ENCODE data around the gene FTL.

The FTL gene

DNA sequence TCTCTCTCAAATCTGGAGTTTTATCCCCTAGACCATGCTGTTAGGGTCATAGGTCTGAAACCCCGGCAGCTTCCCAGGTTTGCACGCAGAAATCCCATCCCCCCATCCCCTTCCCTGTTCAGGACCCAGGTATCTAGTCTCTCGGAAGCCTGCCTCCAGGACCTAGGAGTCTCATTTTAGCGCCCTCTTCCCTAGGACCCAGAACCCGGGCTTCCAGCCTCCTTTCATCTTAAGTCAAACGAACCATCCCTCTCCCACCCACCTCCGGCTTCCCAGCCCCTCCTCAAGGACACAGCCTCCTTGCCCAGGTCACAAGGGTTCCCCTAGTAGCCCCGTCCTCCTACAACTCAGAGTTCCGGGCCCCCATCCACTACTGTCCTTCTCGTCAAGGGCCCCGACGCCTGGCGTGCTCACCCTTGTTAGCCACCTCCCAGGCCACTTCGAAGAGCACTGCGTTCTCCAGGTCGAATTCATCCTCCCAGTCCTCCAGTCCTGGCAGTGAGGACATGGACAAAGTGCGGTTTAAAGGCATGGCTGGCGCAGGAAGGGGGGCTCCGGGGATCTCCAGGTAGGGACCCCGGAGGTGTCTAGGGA lies 27.6 kb downstream of the FTL start:
- no peak for DNase-seq

- DNase-seq = peak; percentile 99
Observed at GRCh38 chr19:48993175-48994034, 28.3 kb downstream of the FTL start, which contains the start of the genes GYS1 and RUVBL2. Gene GYS1, minus strand, starts transcription at chr19:48993309. Its CDS starts 197 bp downstream, at chr19:48993112. Gene RUVBL2, plus strand, starts transcription at chr19:48993887. Its CDS starts 25 bp downstream, at chr19:48993912.

DNA sequence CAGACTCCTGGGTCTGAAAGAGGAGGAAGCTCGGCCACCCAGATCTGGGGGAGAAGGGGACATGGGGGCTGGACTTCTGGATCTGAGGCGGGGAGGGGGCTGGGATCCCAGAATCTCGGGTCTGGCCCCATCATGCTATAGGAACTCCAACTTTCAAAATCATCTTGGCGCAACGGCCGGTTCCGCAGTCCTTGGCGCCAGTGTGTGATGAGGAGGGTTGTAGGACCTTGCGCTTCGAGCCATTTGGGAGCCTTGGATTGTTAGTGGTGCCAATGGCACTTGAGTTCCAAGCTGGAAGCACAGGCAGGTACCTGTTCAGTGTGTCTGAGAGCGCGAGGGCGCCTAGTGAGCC lies 28.9 kb downstream of the FTL start:
- DNase-seq = no peak

- DNase-seq = peak; percentile 53
Observed at GRCh38 chr19:48997972-48998371, 32.9 kb downstream of the FTL start.

DNA sequence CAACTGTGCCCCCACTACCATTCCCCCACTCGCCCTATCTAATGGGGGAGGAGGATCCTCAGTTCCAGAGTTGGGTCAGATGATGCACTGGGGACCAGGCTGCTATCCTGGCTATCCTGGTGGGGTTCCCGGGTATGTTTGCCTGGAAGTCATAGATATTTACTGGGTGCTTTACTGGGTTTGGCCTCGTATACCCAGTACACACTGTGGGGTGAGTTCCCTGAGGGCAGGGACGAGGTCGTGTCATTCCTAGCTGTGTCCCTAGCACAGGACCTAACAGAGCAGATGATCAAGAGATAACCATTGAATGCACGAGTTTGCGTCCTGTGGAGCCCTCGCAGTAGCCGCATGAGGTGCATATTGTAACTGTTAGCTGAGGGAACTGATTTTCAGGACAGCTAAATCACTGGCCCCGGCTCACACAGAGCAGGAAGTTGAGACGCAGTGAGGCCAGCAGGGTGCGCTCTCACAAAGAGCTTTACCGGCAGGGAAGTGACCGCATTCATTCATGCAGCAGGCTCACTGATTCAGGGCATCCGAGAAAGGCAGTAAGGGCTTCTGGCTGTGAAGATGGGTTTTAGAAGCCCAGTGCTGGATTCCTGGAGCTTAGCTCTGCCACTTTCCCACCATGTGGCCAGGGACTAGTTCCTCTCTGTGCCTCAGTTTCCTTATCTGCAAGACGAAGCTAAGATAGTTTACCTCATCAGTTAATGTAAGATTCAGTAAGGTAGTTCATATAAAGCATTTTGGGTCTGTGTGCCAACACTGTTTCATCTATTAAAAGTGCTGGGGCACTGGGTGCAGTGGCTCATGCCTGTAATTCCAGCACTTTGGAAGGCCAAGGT lies 34.6 kb downstream of the FTL start:
- DNase-seq = peak; percentile 76

- DNase-seq = no peak
Observed at GRCh38 chr19:49004133-49004532, 39.0 kb downstream of the FTL start.

GRCh38 chr19:49004964-49005614 lies 40.0 kb downstream of the FTL start:
- DNase-seq = no peak

DNA sequence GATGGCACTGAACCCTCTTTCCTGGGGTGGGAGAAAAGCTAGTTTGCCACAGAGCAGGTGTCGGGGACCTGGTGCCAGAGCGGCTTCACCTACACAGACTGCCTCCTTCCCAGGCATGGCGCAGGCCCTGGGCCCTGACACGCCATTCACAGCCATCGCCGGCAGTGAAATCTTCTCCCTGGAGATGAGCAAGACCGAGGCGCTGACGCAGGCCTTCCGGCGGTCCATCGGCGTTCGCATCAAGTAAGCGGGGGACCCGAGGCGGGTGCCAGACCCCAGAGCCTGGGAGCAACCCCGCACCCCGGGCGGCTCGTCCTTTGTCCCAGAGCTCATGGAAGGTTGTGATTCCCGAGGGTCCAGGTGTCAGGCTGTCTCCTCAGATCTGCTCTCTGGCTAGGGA lies 41.8 kb downstream of the FTL start:
- DNase-seq = no peak

- DNase-seq = no peak
Observed at GRCh38 chr19:49009828-49010227, 44.7 kb downstream of the FTL start.

DNA sequence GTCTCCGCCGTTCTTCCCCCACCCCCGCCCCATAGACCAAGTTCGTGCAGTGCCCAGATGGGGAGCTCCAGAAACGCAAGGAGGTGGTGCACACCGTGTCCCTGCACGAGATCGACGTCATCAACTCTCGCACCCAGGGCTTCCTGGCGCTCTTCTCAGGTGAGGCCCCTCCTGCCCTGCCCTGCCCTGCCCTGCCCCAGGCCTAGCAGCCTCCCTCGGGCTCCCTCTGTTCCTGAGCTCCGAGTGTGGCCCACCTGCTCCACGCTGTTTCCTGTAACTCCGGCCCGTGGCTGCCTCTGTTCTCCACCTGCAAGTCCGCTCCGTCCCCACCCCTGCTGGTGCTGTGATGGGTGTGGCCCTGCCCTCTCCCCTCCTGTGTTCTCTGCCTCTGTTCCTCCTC lies 45.3 kb downstream of the FTL start:
- no peak for DNase-seq

- no peak for DNase-seq
Observed at GRCh38 chr19:49011194-49011593, 46.1 kb downstream of the FTL start.

GRCh38 chr19:49014123-49014869 lies 49.2 kb downstream of the FTL start:
- DNase-seq = no peak

DNA sequence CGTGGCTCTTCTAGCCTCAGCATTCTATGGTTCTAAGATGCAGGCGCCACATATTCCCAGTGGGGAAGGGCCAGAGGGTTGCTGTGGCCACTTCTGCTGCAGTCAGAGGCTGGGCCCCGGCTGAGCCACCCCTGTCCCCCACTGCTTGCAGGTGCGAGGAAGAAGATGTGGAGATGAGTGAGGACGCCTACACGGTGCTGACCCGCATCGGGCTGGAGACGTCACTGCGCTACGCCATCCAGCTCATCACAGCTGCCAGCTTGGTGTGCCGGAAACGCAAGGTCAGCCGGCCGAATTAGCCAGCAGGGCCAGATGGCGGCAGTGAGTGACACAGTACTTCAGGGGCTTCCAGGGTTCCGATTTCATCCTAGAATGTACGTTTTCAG lies 49.8 kb downstream of the FTL start:
- DNase-seq = no peak

GRCh38 chr19:49016067-49016839 lies 51.1 kb downstream of the FTL start:
- no peak for DNase-seq
